ENCODE data around the gene PLEKHJ1. TPM values are rescaled to one million over a fixed set of nuclear protein-coding genes. Genes with fewer than 3 reads are reported as not detected.

PLEKHJ1 gene
- total and polyA plus RNA-seq, 2 of the 13 experiments (the other 11 are each of a cell fraction or from before 2014, with no cell fraction given): 70.5 to 130 TPM

DNA sequence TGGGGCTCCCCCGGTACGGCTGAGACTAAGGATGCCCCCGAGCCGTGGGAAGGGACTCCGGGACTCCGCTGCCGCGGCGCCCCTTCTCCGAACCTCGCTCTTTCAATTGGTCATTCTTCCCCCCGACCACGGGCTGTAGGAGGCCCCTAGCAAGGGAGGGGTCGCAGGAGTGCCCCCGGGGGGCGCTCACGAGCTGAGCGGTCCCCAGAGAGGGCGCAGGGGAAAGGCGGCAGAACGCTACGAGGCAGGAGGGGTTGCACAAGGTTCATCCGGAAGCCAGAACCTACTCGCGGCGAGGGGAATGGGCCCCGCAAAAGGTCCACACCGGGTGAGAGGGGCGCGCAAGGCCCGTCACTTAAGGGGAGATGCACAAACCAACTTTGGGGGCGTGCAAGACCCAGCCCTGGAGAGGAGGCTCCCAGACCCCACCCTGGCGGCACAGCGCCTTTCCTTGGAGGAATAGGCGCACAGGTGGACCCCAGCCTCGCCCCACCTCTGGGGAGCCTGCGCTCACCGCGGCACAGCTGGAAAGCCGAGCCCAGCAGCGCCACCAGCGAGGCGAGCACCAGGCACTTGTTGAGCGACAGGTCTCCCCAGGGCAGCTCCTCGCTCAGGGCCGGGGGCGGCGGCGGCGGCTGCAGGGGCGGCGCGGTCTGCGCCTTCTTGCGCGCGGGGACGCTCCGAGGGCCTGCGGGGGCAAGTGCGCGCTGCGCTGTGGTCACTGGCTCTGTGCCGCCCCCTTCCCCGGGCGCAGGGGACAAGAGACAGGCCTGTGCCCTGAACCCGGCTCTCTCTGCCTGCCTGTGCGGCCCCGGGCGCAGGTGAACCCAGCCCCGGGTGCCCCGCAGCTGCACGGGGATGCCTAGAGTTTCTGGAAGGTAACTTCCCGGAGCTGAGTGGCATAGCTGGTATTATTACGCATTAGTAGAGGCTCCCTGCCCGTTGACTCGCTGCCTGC, 17.3 kb upstream of the PLEKHJ1 start (continued):
- TF ChIP-seq YEATS2 (CRISPR knock-in tag; IDR thresholded peaks at IDR 0.05; ENCODE audit: borderline replicate concordance) (0 out of 2 replicates have a peak, but pooled peaks have one; percentile 50), RBFOX2 (IDR thresholded peaks at IDR 0.05; ENCODE audit: low read depth, low read length) (no peak), ZSCAN30 (CRISPR knock-in tag; IDR thresholded peaks at IDR 0.05) (no peak), ZNF629 (CRISPR knock-in tag; conservative IDR thresholded peaks at IDR 0.05) (no peak), PHF8 (CRISPR knock-in tag; IDR thresholded peaks at IDR 0.05) (peak; percentile 40; the same call in 1 of the 2 replicates), ZNF589 (CRISPR knock-in tag; conservative IDR thresholded peaks at IDR 0.05) (0 out of 2 replicates have a peak, but pooled peaks have one; percentile 54), NRL (CRISPR knock-in tag; IDR thresholded peaks at IDR 0.05; ENCODE audit: borderline replicate concordance) (peak; percentile 59; the same call in 1 of the 2 replicates), DPF2 (CRISPR knock-in tag; IDR thresholded peaks at IDR 0.05; ENCODE audit: borderline replicate concordance, low read depth) (0 out of 2 replicates have a peak, but pooled peaks have one; percentile 19), GABPB1 (CRISPR knock-in tag; IDR thresholded peaks at IDR 0.05) (peak; percentile 70), IRF2 (CRISPR knock-in tag; IDR thresholded peaks at IDR 0.05) (0 out of 2 replicates have a peak, but pooled peaks have one; percentile 21), RXRA (CRISPR knock-in tag; IDR thresholded peaks at IDR 0.05) (0 out of 2 replicates have a peak, but pooled peaks have one; percentile 25), CCAR2 (optimal IDR thresholded peaks at IDR 0.05; ENCODE audit: low read depth, low read length) (no peak), ZNF17 (CRISPR knock-in tag; IDR thresholded peaks at IDR 0.05) (no peak)
- TF ChIP-seq, protein P1, sequence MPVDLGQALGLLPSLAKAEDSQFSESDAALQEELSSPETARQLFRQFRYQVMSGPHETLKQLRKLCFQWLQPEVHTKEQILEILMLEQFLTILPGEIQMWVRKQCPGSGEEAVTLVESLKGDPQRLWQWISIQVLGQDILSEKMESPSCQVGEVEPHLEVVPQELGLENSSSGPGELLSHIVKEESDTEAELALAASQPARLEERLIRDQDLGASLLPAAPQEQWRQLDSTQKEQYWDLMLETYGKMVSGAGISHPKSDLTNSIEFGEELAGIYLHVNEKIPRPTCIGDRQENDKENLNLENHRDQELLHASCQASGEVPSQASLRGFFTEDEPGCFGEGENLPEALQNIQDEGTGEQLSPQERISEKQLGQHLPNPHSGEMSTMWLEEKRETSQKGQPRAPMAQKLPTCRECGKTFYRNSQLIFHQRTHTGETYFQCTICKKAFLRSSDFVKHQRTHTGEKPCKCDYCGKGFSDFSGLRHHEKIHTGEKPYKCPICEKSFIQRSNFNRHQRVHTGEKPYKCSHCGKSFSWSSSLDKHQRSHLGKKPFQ (CRISPR knock-in tag; IDR thresholded peaks at IDR 0.05; ENCODE audit: insufficient replicate concordance): peak; percentile 53
- TF ChIP-seq, protein P2, sequence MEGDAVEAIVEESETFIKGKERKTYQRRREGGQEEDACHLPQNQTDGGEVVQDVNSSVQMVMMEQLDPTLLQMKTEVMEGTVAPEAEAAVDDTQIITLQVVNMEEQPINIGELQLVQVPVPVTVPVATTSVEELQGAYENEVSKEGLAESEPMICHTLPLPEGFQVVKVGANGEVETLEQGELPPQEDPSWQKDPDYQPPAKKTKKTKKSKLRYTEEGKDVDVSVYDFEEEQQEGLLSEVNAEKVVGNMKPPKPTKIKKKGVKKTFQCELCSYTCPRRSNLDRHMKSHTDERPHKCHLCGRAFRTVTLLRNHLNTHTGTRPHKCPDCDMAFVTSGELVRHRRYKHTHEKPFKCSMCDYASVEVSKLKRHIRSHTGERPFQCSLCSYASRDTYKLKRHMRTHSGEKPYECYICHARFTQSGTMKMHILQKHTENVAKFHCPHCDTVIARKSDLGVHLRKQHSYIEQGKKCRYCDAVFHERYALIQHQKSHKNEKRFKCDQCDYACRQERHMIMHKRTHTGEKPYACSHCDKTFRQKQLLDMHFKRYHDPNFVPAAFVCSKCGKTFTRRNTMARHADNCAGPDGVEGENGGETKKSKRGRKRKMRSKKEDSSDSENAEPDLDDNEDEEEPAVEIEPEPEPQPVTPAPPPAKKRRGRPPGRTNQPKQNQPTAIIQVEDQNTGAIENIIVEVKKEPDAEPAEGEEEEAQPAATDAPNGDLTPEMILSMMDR (CRISPR knock-in tag; IDR thresholded peaks at IDR 0.05): peak; percentile 83
- TF ChIP-seq, protein P3, sequence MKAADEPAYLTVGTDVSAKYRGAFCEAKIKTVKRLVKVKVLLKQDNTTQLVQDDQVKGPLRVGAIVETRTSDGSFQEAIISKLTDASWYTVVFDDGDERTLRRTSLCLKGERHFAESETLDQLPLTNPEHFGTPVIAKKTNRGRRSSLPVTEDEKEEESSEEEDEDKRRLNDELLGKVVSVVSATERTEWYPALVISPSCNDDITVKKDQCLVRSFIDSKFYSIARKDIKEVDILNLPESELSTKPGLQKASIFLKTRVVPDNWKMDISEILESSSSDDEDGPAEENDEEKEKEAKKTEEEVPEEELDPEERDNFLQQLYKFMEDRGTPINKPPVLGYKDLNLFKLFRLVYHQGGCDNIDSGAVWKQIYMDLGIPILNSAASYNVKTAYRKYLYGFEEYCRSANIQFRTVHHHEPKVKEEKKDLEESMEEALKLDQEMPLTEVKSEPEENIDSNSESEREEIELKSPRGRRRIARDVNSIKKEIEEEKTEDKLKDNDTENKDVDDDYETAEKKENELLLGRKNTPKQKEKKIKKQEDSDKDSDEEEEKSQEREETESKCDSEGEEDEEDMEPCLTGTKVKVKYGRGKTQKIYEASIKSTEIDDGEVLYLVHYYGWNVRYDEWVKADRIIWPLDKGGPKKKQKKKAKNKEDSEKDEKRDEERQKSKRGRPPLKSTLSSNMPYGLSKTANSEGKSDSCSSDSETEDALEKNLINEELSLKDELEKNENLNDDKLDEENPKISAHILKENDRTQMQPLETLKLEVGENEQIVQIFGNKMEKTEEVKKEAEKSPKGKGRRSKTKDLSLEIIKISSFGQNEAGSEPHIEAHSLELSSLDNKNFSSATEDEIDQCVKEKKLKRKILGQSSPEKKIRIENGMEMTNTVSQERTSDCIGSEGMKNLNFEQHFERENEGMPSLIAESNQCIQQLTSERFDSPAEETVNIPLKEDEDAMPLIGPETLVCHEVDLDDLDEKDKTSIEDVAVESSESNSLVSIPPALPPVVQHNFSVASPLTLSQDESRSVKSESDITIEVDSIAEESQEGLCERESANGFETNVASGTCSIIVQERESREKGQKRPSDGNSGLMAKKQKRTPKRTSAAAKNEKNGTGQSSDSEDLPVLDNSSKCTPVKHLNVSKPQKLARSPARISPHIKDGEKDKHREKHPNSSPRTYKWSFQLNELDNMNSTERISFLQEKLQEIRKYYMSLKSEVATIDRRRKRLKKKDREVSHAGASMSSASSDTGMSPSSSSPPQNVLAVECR (CRISPR knock-in tag; IDR thresholded peaks at IDR 0.05; ENCODE audit: borderline replicate concordance): peak; percentile 39
- TF ChIP-seq, protein P4, sequence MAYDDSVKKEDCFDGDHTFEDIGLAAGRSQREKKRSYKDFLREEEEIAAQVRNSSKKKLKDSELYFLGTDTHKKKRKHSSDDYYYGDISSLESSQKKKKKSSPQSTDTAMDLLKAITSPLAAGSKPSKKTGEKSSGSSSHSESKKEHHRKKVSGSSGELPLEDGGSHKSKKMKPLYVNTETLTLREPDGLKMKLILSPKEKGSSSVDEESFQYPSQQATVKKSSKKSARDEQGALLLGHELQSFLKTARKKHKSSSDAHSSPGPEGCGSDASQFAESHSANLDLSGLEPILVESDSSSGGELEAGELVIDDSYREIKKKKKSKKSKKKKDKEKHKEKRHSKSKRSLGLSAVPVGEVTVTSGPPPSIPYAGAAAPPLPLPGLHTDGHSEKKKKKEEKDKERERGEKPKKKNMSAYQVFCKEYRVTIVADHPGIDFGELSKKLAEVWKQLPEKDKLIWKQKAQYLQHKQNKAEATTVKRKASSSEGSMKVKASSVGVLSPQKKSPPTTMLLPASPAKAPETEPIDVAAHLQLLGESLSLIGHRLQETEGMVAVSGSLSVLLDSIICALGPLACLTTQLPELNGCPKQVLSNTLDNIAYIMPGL (CRISPR knock-in tag; IDR thresholded peaks at IDR 0.05; ENCODE audit: borderline replicate concordance in 1 of 2, low read depth in 1 of 2): peak; percentile 62 to 66; a peak in 3 of 4 replicates
